Lower leg skin (tissue), 4 donors: ENCODE results near the gene B9D1. TPM values are rescaled to one million over a fixed set of nuclear protein-coding genes. Genes with fewer than 3 reads are reported as not detected.

Source experiments
- DNase-seq, 2 donors: peaks; one replicate each; pipeline ENCODE4 v3.0.0-alpha.2; 2019; ENCODE audit warnings: low spot score in 2 of 2
- H3K4me3 ChIP-seq: fragments of 200-600 bp; sonication (generic); 2 replicates; pipeline ENCODE4 v1.5.1; 2017; ENCODE audit warnings: mild to moderate bottlenecking, low read depth; ENCODE audit not compliant: poor library complexity, severe bottlenecking
- CTCF ChIP-seq, 3 donors: fragments of 450-650 bp; IDR thresholded peaks; one replicate each; pipeline ENCODE4 v1.5.1; 2016; ENCODE audit warnings: antibody characterized with exemption in 3 of 3, mild to moderate bottlenecking in 3 of 3, moderate library complexity in 2 of 3
- POLR2A ChIP-seq, 2 donors: fragments of 450-650 bp; IDR thresholded peaks; one replicate each; pipeline ENCODE4 v1.6.1; 2016 to 2017; ENCODE audit warnings: antibody characterized with exemption in 2 of 2, mild to moderate bottlenecking in 1 of 2, moderate library complexity in 1 of 2
- WGBS, 2 donors: methylation state at CpG; one replicate each; pipeline ENCODE4 v1.1.5; 2018; 5-methylcytosine and 5-hydroxymethylcytosine counted together
- intact Hi-C: fragments of 100-400 bp; cut with DNase I; formaldehyde crosslinking; loops from one replicate; pipeline ENCODE4 v1.15.0; 2023; ENCODE audit warnings: low total_unique reads
- total RNA-seq, 4 donors: library from RNA; depleted of rRNA; stranded (reverse); fragments of >200 nt; gene quantifications; one replicate each; pipeline ENCODE4 v1.1.0, GENCODE V29; 2016

B9D1 gene
- total RNA-seq, 4 donors from 2014 or later, result 2.4 to 24.5 (median 19.5) TPM

- WGBS, 2 donors, result 93 to 94% methylated on average over 16 of the region's 16 CpGs
- intact Hi-C loops, result loop anchor here (10.0 kb wide), 1 partner anchor 386 kb away; no protein-coding TSS in a partner anchor
- no peak for TF ChIP-seq POLR2A (IDR thresholded peaks at IDR 0.05)
- TF ChIP-seq CTCF (IDR thresholded peaks at IDR 0.05), result no peak
- no peak for DNase-seq
- H3K4me3 ChIP-seq, result no peak overlapping the region
These were observed 6.7 kb upstream of the B9D1 start for GRCh38 chr17:19369107-19369778.

GRCh38 chr17:19368229-19368628 is 5.7 kb upstream of the B9D1 start:
- intact Hi-C loops, result loop anchor here (10.0 kb wide), 1 partner anchor 387 kb away; no protein-coding TSS in a partner anchor
- DNase-seq, result no peak
- no peak overlapping the region for H3K4me3 ChIP-seq
- 88 to 90% methylated on average over 4 of the region's 4 CpGs for WGBS, 2 donors
- TF ChIP-seq POLR2A (IDR thresholded peaks at IDR 0.05) (no peak), CTCF (IDR thresholded peaks at IDR 0.05) (no peak)

GRCh38 chr17:19366637-19366972 is 4.1 kb upstream of the B9D1 start:
- TF ChIP-seq CTCF (IDR thresholded peaks at IDR 0.05) (no peak), POLR2A (IDR thresholded peaks at IDR 0.05) (no peak)
- 85 to 88% methylated on average over 5 of the region's 5 CpGs for WGBS, 2 donors
- intact Hi-C loops, result loop anchor here (10.0 kb wide), 1 partner anchor 388 kb away; no protein-coding TSS in a partner anchor
- H3K4me3 ChIP-seq, result no peak overlapping the region
- no peak for DNase-seq

- intact Hi-C loops, result loop anchor here (10.0 kb wide), 1 partner anchor 389 kb away; no protein-coding TSS in a partner anchor
- DNase-seq, result no peak
- WGBS, 2 donors, result 90 to 91% methylated on average over 9 of the region's 9 CpGs
- H3K4me3 ChIP-seq, result no peak overlapping the region
- TF ChIP-seq CTCF (IDR thresholded peaks at IDR 0.05) (no peak), POLR2A (IDR thresholded peaks at IDR 0.05) (no peak)
These were observed 3.5 kb upstream of the B9D1 start for GRCh38 chr17:19365833-19366636.

- WGBS, 2 donors, result 93 to 98% methylated on average over 4 of the region's 4 CpGs
- TF ChIP-seq POLR2A (IDR thresholded peaks at IDR 0.05) (no peak), CTCF (IDR thresholded peaks at IDR 0.05) (no peak)
- H3K4me3 ChIP-seq, result no peak overlapping the region
- DNase-seq, result no peak
- intact Hi-C loops, result loop anchor here (10.0 kb wide), 1 partner anchor 389 kb away; no protein-coding TSS in a partner anchor
These were observed 2.9 kb upstream of the B9D1 start for GRCh38 chr17:19365499-19365817.
